ENCODE data around the gene AMDHD2. TPM values are rescaled to one million over a fixed set of nuclear protein-coding genes. Genes with fewer than 3 reads are reported as not detected.
A peak's percentile ranks its signal among the peaks of the same experiment; 100 is the strongest.

The AMDHD2 gene
- total RNA-seq, 4 donors from 2014 or later: 26.7 to 35.9 (median 30.7) TPM

GRCh38 chr16:2514333-2515179 is 5.6 kb upstream of the AMDHD2 start:
- ATAC-seq (ENCODE audit: low FRiP score) (no peak), DNase-seq (ENCODE audit: low spot score) (no peak)
- no peak for TF ChIP-seq CTCF (IDR thresholded peaks at IDR 0.05)

DNA sequence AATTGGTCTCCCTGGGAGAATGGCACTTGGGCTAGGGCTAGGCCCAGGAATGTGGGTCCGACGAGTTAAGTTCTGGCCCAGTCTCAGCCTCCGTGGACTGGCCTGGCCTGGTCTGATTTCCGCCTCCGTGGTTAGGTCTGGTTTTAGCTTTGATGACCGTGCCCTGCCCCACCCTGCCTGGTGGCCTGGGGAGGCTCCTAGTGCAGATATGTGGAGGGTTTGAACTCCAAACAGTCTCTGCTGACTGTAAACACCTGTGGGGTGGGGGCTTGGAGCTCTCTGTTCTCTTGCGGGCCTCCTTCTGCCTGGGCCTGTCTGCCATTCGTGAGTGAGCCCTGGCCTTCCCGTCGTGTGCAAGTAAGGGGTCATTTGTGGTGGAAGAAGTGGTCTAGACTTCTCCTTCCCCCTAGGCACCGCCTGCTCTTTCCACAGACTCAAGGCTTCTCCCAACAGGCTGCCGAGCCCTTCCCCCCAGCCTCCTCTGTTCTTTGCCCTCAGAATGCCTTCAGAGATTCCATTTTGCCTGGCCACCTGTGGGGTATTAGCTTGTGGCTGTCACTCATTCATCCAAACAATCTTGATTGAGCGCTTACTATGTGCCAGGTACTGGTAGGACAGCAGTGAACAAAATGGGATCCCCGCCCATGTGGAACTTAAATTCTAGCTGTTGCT is 4.9 kb upstream of the AMDHD2 start:
- ATAC-seq (ENCODE audit: low FRiP score): no peak
- DNase-seq (ENCODE audit: low spot score): no peak
- TF ChIP-seq CTCF (IDR thresholded peaks at IDR 0.05): no peak

DNA sequence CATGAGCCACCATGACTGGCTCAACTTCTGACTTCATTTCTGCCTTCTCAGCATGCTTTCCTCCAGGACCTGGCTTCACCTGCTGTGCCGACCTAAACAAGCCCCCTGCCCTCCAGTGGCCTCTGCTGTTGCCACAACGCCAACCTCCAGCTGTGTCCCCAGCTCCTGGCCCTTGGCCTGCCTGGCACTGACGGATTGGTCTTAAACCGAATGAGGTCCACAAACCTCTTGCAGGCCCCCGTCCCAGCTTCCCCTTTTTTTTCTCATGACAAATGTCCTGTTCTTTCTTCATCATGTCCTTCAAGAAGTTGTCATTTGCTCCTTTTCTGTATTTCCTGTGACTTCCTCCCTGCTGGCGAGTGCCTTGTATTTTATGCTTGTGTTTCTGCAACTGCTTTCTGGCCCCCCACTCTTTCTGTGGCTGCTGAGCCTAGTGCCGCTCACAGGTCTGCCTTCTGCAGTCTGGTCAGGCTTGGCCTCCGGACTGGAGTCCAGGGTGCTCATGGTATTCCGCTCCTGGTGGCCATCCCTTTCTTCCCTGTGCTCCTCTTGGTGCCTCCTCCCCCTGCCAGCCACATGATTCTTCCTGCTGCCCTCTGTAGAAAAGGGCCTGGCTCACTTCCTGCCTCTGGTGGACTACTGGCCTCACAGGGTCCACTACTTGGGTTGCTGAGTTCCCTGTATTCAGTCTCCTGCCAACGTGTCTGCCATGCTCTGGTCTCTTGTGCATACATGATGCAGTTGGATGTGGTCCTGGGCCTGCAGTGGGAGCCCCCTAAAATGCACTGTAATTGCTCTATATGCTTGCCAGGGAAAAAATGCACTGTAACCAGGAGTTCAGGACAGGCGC is 3.6 kb upstream of the AMDHD2 start:
- no peak for DNase-seq (ENCODE audit: low spot score)
- ATAC-seq (ENCODE audit: low FRiP score): no peak
- TF ChIP-seq CTCF (IDR thresholded peaks at IDR 0.05): no peak

DNA sequence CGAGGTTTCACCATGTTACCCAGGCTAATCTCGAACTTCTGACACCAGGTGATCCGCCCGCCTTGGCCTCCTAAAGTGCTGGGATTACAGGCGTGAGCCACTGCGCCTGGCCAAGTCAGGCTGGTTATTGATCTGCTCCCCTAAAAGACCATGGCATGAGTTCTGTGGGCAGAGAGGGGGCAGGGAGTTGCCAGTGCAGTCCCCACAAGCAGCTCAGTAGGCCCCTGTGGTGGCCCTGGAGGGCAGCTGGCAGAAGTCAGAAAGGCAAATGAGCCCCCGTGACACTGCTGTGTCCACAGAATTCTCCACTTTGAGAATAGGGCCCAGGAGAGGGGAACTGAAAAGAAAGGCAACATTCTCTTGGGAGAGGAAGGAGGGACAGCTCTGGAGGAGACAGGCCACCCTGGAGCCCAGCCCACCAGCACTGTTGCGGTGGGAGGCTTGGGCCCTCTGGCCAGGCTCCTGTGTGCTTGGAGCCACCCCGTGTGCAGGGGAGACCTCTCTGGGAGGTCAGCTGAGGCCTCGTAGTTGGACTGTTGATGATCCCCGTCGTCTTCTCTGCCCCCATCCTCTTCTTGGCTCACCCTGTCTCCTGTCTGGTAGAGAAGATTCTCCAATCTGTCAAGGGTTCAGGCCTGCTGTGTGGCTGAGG is 2.1 kb upstream of the AMDHD2 start:
- DNase-seq (ENCODE audit: low spot score) (no peak), ATAC-seq (ENCODE audit: low FRiP score) (no peak)
- TF ChIP-seq CTCF (IDR thresholded peaks at IDR 0.05): no peak

DNA sequence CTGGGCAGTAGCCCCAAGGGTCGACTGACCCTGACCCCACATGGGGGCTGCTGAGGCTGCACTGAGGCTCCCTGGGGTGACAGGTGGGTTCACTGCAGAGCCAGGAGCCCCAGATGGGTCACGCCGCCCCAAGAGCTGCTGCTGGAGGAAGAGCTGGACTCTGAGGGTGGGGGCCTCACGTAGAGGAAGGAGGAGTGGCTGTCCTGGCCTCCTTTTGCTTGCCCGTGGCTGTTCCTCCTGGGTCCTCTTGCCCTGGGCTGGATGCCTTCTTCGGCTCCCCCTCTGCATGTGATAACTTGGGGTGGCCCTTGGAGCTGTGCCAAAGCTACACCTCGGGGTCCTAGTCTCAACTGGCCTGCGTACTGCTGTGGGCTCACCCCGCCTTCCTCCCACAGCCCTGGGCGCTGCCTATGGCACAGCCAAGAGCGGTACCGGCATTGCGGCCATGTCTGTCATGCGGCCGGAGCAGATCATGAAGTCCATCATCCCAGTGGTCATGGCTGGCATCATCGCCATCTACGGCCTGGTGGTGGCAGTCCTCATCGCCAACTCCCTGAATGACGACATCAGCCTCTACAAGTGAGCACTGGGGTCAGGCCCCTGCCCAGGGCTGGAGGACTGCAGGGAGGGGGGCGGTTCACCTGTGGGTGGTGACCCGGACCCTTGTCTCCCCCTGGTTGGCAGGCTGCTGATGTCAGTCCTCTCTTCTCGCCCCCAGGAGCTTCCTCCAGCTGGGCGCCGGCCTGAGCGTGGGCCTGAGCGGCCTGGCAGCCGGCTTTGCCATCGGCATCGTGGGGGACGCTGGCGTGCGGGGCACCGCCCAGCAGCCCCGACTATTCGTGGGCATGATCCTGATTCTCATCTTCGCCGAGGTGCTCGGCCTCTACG is 1.1 kb upstream of the AMDHD2 start:
- no peak for DNase-seq (ENCODE audit: low spot score)
- ATAC-seq (ENCODE audit: low FRiP score): no peak
- no peak for TF ChIP-seq CTCF (IDR thresholded peaks at IDR 0.05)

GRCh38 chr16:2519711-2520080 is 475 bp upstream of the AMDHD2 start:
- ATAC-seq (ENCODE audit: low FRiP score) (peak; percentile 1), DNase-seq (ENCODE audit: low spot score) (no peak)
- no peak for TF ChIP-seq CTCF (IDR thresholded peaks at IDR 0.05)
